ENCODE measurements around the gene LNP1. TPM values are rescaled to one million over a fixed set of nuclear protein-coding genes. Genes with fewer than 3 reads are reported as not detected.

The LNP1 gene
- total and polyA plus RNA-seq, 2 experiments from 2014 or later, result 1.2 to 2.9 TPM

DNA sequence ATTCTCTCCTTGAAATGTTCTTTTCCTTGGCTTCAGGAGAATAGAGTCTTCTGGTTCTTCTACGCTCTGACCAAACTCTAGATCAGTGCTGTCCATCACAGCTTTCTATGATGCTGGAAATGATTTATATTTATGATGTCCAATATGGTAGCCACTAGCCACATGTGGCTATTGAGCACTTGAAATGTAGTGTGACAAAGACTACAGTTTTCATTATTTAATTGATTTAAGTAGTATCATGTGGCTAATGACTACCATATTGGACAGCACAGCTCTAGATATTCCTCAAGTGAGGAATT is 2.9 kb downstream of the LNP1 start:
- H3K4me1 ChIP-seq (ENCODE audit: insufficient read depth), result peaks cover 25% of the 10 kb centered on the region
- H3K79me2 ChIP-seq (ENCODE audit: insufficient read depth), result peaks cover 71% of the 10 kb centered on the region
- H3K9ac ChIP-seq, result no peak overlapping the region
- no peaks in the 10 kb centered on the region for H3K27me3 ChIP-seq (replicated peaks; ENCODE audit: insufficient read depth)
- H2AFZ ChIP-seq, result no peak overlapping the region
- peak overlapping the region; percentile 100 for H3K4me2 ChIP-seq (ENCODE audit: unreplicated experiment)
- in situ Hi-C loops (cut with MboI), result no loop called here
- TF ChIP-seq EZH2 (IDR thresholded peaks at IDR 0.05; ENCODE audit: insufficient read depth, poor library complexity, severe bottlenecking) (no peak), EZH2phosphoT487 (IDR thresholded peaks at IDR 0.05; ENCODE audit: insufficient read depth, low read depth) (no peak)
- peaks cover 7% of the 10 kb centered on the region; the same call in 1 of the 2 replicates for H3F3A ChIP-seq (ENCODE audit: insufficient read depth)
- no peak overlapping the region for H3K4me3 ChIP-seq
- H3K36me3 ChIP-seq (ENCODE audit: low read depth), result peaks cover 4% of the 10 kb centered on the region; the same call in 1 of the 2 replicates
- no peak for DNase-seq
- no peaks in the 10 kb centered on the region for H4K20me1 ChIP-seq (ENCODE audit: insufficient read depth)
- H3K27ac ChIP-seq, result no peak overlapping the region
- no peaks in the 10 kb centered on the region for H3K9me2 ChIP-seq (ENCODE audit: insufficient read depth)
- H3K9me3 ChIP-seq (ENCODE audit: low read depth), result no peaks in the 10 kb centered on the region
- WGBS, 2 experiments (ENCODE audit: low coverage in 1 of 2, low lambda C conversion rate in 2 of 2, missing lambda C conversion rate in 2 of 2), result 80 to 83% methylated on average over 1 of the region's 1 CpG

GRCh38 chr3:100407164-100407563 is 5.8 kb downstream of the LNP1 start:
- Histone ChIP-seq H3K4me1 (ENCODE audit: insufficient read depth) (peaks cover 21% of the 10 kb centered on the region), H2AFZ (no peak overlapping the region), H3K79me2 (ENCODE audit: insufficient read depth) (peaks cover 50% of the 10 kb centered on the region), H3K27me3 (replicated peaks; ENCODE audit: insufficient read depth) (no peaks in the 10 kb centered on the region), H3K9me2 (ENCODE audit: insufficient read depth) (no peaks in the 10 kb centered on the region), H3K4me2 (ENCODE audit: unreplicated experiment) (no peak overlapping the region), H3K9ac (no peak overlapping the region), H4K20me1 (ENCODE audit: insufficient read depth) (no peaks in the 10 kb centered on the region), H3K9me3 (ENCODE audit: low read depth) (no peaks in the 10 kb centered on the region), H3K36me3 (ENCODE audit: low read depth) (peaks cover 4% of the 10 kb centered on the region; the same call in 1 of the 2 replicates), H3K4me3 (no peak overlapping the region), H3K27ac (no peak overlapping the region), H3F3A (ENCODE audit: insufficient read depth) (no peaks in the 10 kb centered on the region)
- in situ Hi-C loops (cut with MboI), result no loop called here
- no peak for DNase-seq
- TF ChIP-seq EZH2phosphoT487 (IDR thresholded peaks at IDR 0.05; ENCODE audit: insufficient read depth, low read depth) (no peak), EZH2 (IDR thresholded peaks at IDR 0.05; ENCODE audit: insufficient read depth, poor library complexity, severe bottlenecking) (no peak)
- 59 to 65% methylated on average over 2 of the region's 2 CpGs for WGBS, 2 experiments (ENCODE audit: low coverage in 1 of 2, low lambda C conversion rate in 2 of 2, missing lambda C conversion rate in 2 of 2)

GRCh38 chr3:100407977-100408532 is 6.7 kb downstream of the LNP1 start:
- H3K9me2 ChIP-seq (ENCODE audit: insufficient read depth), result no peaks in the 10 kb centered on the region
- DNase-seq, result no peak
- H3K79me2 ChIP-seq (ENCODE audit: insufficient read depth), result peaks cover 41% of the 10 kb centered on the region
- in situ Hi-C loops (cut with MboI), result no loop called here
- H3K27ac ChIP-seq, result no peak overlapping the region
- no peak overlapping the region for H2AFZ ChIP-seq
- H3K27me3 ChIP-seq (replicated peaks; ENCODE audit: insufficient read depth), result no peaks in the 10 kb centered on the region
- no peak overlapping the region for H3K4me3 ChIP-seq
- H3K4me1 ChIP-seq (ENCODE audit: insufficient read depth), result peaks cover 12% of the 10 kb centered on the region; the same call in 1 of the 2 replicates
- H4K20me1 ChIP-seq (ENCODE audit: insufficient read depth), result no peaks in the 10 kb centered on the region
- H3K4me2 ChIP-seq (ENCODE audit: unreplicated experiment), result no peak overlapping the region
- TF ChIP-seq EZH2 (IDR thresholded peaks at IDR 0.05; ENCODE audit: insufficient read depth, poor library complexity, severe bottlenecking), result no peak
- TF ChIP-seq EZH2phosphoT487 (IDR thresholded peaks at IDR 0.05; ENCODE audit: insufficient read depth, low read depth), result no peak
- H3K9ac ChIP-seq, result no peak overlapping the region
- no peaks in the 10 kb centered on the region for H3K9me3 ChIP-seq (ENCODE audit: low read depth)
- H3F3A ChIP-seq (ENCODE audit: insufficient read depth), result no peaks in the 10 kb centered on the region
- 88 to 92% methylated on average over 4 of the region's 4 CpGs for WGBS, 2 experiments (ENCODE audit: low coverage in 1 of 2, low lambda C conversion rate in 2 of 2, missing lambda C conversion rate in 2 of 2)
- H3K36me3 ChIP-seq (ENCODE audit: low read depth), result peaks cover 4% of the 10 kb centered on the region; the same call in 1 of the 2 replicates

DNA sequence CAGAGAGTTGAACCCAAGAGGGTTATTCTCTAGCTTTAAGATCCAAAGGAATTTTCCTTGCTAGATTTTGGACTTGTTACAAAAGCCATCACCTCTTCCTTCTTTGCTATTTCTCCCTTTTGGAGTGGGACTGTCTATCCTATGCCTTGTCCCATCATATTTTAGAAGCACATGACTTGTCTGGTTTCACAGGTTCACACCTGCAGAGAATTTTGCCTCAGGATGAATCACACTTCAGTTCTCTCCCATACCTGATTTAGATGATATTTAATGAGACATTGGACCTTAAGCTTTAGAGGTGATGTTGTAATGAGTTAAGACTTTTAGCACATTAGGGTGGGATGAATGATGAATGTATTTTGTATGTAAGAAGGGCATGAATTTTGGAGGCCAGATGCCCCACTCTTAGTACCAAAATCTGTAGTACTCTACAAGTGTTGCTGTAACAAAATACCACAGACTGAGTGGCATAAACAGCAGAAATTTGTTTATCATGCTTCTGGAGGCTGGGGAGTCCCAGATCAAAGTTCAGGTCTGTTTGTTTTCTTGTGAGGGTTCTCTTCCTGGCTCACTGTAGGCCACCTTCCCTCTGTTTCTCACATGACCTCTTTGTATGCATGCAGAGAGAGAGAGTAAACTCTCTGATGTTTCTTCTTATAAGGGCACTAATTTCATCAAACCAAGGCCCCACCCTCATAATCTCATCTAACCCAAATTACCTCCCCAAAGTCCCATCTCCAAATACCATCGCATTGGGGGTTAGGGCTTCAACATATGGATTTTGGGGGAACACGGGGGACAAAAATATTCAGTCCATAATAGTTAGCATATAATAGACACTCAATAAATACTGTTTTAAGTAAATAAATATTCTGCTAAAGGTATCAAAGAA is 10.0 kb downstream of the LNP1 start:
- 98 to 100% methylated on average over 2 of the region's 2 CpGs for WGBS, 2 experiments (ENCODE audit: low coverage in 1 of 2, low lambda C conversion rate in 2 of 2, missing lambda C conversion rate in 2 of 2)
- Histone ChIP-seq H4K20me1 (ENCODE audit: insufficient read depth) (no peaks in the 10 kb centered on the region), H3K36me3 (ENCODE audit: low read depth) (peaks cover 4% of the 10 kb centered on the region; the same call in 1 of the 2 replicates), H3K9me2 (ENCODE audit: insufficient read depth) (no peaks in the 10 kb centered on the region), H3K4me1 (ENCODE audit: insufficient read depth) (no peaks in the 10 kb centered on the region), H3K9ac (no peak overlapping the region), H3K27me3 (replicated peaks; ENCODE audit: insufficient read depth) (no peaks in the 10 kb centered on the region), H2AFZ (no peak overlapping the region), H3K27ac (no peak overlapping the region), H3K79me2 (ENCODE audit: insufficient read depth) (peaks cover 19% of the 10 kb centered on the region; the same call in 1 of the 2 replicates), H3K9me3 (ENCODE audit: low read depth) (no peaks in the 10 kb centered on the region), H3K4me2 (ENCODE audit: unreplicated experiment) (no peak overlapping the region), H3F3A (ENCODE audit: insufficient read depth) (no peaks in the 10 kb centered on the region), H3K4me3 (no peak overlapping the region)
- in situ Hi-C loops (cut with MboI), result no loop called here
- TF ChIP-seq EZH2 (IDR thresholded peaks at IDR 0.05; ENCODE audit: insufficient read depth, poor library complexity, severe bottlenecking), result no peak
- no peak for TF ChIP-seq EZH2phosphoT487 (IDR thresholded peaks at IDR 0.05; ENCODE audit: insufficient read depth, low read depth)
- no peak for DNase-seq

All from GM23248 (cell line).